Liver (tissue), 9 donors: ENCODE results near the gene KRT32. TPM values are rescaled to one million over a fixed set of nuclear protein-coding genes. Genes with fewer than 3 reads are reported as not detected.

Experiments used
- DNase-seq: peaks from one replicate; pipeline ENCODE4 v3.0.0-alpha.2; 2017; ENCODE audit warnings: low spot score
- H3K27ac ChIP-seq, 2 donors: one replicate each; pipeline ENCODE4 v1.7.0; 2013; ENCODE audit warnings: inconsistent platforms in 2 of 2, low read length in 2 of 2, control low read depth in 1 of 2, low read depth in 1 of 2, mild to moderate bottlenecking in 1 of 2
- H3K27me3 ChIP-seq, 4 donors: one replicate each; pipeline versions ENCODE4 v1.6.1 to v1.7.0; 2013; ENCODE audit warnings: low read length in 3 of 4, inconsistent platforms in 1 of 4, mild to moderate bottlenecking in 1 of 4, moderate library complexity in 1 of 4; ENCODE audit not compliant: control insufficient read depth in 4 of 4, insufficient read depth in 4 of 4
- H3K36me3 ChIP-seq, 4 donors: one replicate each; pipeline versions ENCODE4 v1.6.1 to v1.7.0; 2013; ENCODE audit warnings: low read length in 3 of 4, mild to moderate bottlenecking in 3 of 4, low read depth in 1 of 4, moderate library complexity in 1 of 4; ENCODE audit not compliant: control insufficient read depth in 4 of 4, insufficient read depth in 3 of 4
- H3K4me1 ChIP-seq, 4 donors: one replicate each; pipeline versions ENCODE4 v1.6.1 to v1.7.0; 2013; ENCODE audit warnings: low read length in 3 of 4, mild to moderate bottlenecking in 3 of 4, moderate library complexity in 1 of 4; ENCODE audit not compliant: control insufficient read depth in 4 of 4, insufficient read depth in 4 of 4
- H3K4me3 ChIP-seq, 3 donors: one replicate each; pipeline versions ENCODE4 v1.6.1 to v1.7.0; 2013; ENCODE audit warnings: low read length in 3 of 3, control low read depth in 1 of 3, low read depth in 1 of 3, mild to moderate bottlenecking in 1 of 3
- H3K9ac ChIP-seq, 2 donors: one replicate each; pipeline ENCODE4 v1.7.0; 2013; ENCODE audit warnings: low read length in 2 of 2, mild to moderate bottlenecking in 2 of 2, moderate library complexity in 2 of 2, control low read depth in 1 of 2, low read depth in 1 of 2
- H3K9me3 ChIP-seq, 4 donors: one replicate each; pipeline versions ENCODE4 v1.6.1 to v1.7.0; 2013; ENCODE audit warnings: low read length in 3 of 4; ENCODE audit not compliant: control insufficient read depth in 4 of 4
- ATF3 ChIP-seq: IDR thresholded peaks from 2 replicates; pipeline ENCODE4 v1.6.1; 2016; ENCODE audit warnings: antibody characterized with exemption
- CTCF ChIP-seq: fragments of 150-350 bp; IDR thresholded peaks from 2 replicates; pipeline ENCODE4 v1.5.1; 2017; ENCODE audit warnings: improper control_type of control experiment, low read depth, low read length; ENCODE audit not compliant: missing input control
- EGR1 ChIP-seq, 2 donors: IDR thresholded peaks; 2 replicates each; pipeline ENCODE4 v1.6.1; 2016 to 2018; ENCODE audit warnings: antibody characterized with exemption in 2 of 2, low read depth in 2 of 2
- FOXA1 ChIP-seq: IDR thresholded peaks from 2 replicates; pipeline ENCODE4 v1.6.1; 2016; ENCODE audit warnings: antibody characterized with exemption
- FOXA2 ChIP-seq: IDR thresholded peaks from 2 replicates; pipeline ENCODE4 v1.6.1; 2016; ENCODE audit warnings: antibody characterized with exemption
- GABPA ChIP-seq, 2 donors: IDR thresholded peaks in 1 of 2; conservative IDR thresholded peaks in 1 of 2; 2 replicates each; pipeline ENCODE4 v1.6.1; 2016; ENCODE audit warnings: antibody characterized with exemption in 2 of 2, mild to moderate bottlenecking in 1 of 2, moderate library complexity in 1 of 2
- HNF4A ChIP-seq, 2 donors: conservative IDR thresholded peaks; 2 replicates each; pipeline ENCODE4 v1.6.1; 2016; ENCODE audit warnings: antibody characterized with exemption in 2 of 2, mild to moderate bottlenecking in 2 of 2
- JUND ChIP-seq, 2 donors: IDR thresholded peaks; 2 replicates each; pipeline ENCODE4 v1.6.1; 2016; ENCODE audit warnings: antibody characterized with exemption in 2 of 2
- MAX ChIP-seq: IDR thresholded peaks from 2 replicates; pipeline ENCODE4 v1.6.1; 2016; ENCODE audit warnings: antibody characterized with exemption
- NR2F2 ChIP-seq: IDR thresholded peaks from 2 replicates; pipeline ENCODE4 v1.6.1; 2016; ENCODE audit warnings: antibody characterized with exemption
- RAD21 ChIP-seq, 2 donors: IDR thresholded peaks; 2 replicates each; pipeline ENCODE4 v1.6.1; 2016; ENCODE audit warnings: antibody characterized with exemption in 2 of 2, mild to moderate bottlenecking in 2 of 2
- RXRA ChIP-seq, 2 donors: IDR thresholded peaks; 2 replicates each; pipeline ENCODE4 v1.6.1; 2017 to 2018; ENCODE audit warnings: antibody characterized with exemption in 2 of 2, mild to moderate bottlenecking in 1 of 2
- SP1 ChIP-seq: IDR thresholded peaks from 2 replicates; pipeline ENCODE4 v1.6.1; 2018; ENCODE audit warnings: antibody characterized with exemption, mild to moderate bottlenecking
- TAF1 ChIP-seq: conservative IDR thresholded peaks from 2 replicates; pipeline ENCODE4 v1.6.1; 2016; ENCODE audit warnings: antibody characterized with exemption, mild to moderate bottlenecking
- YY1 ChIP-seq: IDR thresholded peaks from 2 replicates; pipeline ENCODE4 v1.6.1; 2016; ENCODE audit warnings: antibody characterized with exemption, mild to moderate bottlenecking
- WGBS: extraction: QIAGEN DNeasy Blood & Tissue Kit; methylation state at CpG from one replicate; pipeline ENCODE4 v1.1.7; 2013; 5-methylcytosine and 5-hydroxymethylcytosine counted together
- polyA plus RNA-seq, 2 donors: library from polyadenylated mRNA; stranded (reverse) in 1 of 2; unstranded in 1 of 2; fragments of 200-250 nt in 1 of 2; fragments of >200 nt in 1 of 2; fragmentation: Nextera tagmentation in 1 of 2; extraction: Ambion mirVana in 1 of 2; gene quantifications; one replicate each; pipeline versions ENCODE4 v1.2.1 to v1.2.3, GENCODE V29; 2013 to 2015
- total RNA-seq, 2 donors: library from RNA; depleted of rRNA; stranded (reverse); fragments of >200 nt; gene quantifications; one replicate each; pipeline ENCODE4 v1.2.3, GENCODE V29; 2014
- TF ChIP-seq, protein P1 (sequence below): IDR thresholded peaks from 2 replicates; pipeline ENCODE4 v1.6.1; 2016; ENCODE audit warnings: antibody characterized with exemption
- TF ChIP-seq, protein P2 (sequence below): IDR thresholded peaks from 2 replicates; pipeline ENCODE4 v1.6.1; 2016; ENCODE audit warnings: antibody characterized with exemption, mild to moderate bottlenecking
- donor health status: healthy.
- donor health status: healthy.
- donor health status: healthy.
- donor health status: healthy.
- donor health status: healthy.

KRT32 gene
- total and polyA plus RNA-seq, 4 donors, result not detected

- no peak for TF ChIP-seq RAD21 (IDR thresholded peaks at IDR 0.05)
- TF ChIP-seq RXRA (IDR thresholded peaks at IDR 0.05), result no peak
- TF ChIP-seq CTCF, result no peak
- no peak for TF ChIP-seq SP1
- TF ChIP-seq GABPA (IDR thresholded peaks at IDR 0.05 in 1 of 2, conservative IDR thresholded peaks at IDR 0.05 in 1 of 2), result no peak
- no peak for TF ChIP-seq MAX
- no peak for TF ChIP-seq EGR1 (IDR thresholded peaks at IDR 0.05; ENCODE audit: low read depth in 2 of 2)
- TF ChIP-seq, protein P1, sequence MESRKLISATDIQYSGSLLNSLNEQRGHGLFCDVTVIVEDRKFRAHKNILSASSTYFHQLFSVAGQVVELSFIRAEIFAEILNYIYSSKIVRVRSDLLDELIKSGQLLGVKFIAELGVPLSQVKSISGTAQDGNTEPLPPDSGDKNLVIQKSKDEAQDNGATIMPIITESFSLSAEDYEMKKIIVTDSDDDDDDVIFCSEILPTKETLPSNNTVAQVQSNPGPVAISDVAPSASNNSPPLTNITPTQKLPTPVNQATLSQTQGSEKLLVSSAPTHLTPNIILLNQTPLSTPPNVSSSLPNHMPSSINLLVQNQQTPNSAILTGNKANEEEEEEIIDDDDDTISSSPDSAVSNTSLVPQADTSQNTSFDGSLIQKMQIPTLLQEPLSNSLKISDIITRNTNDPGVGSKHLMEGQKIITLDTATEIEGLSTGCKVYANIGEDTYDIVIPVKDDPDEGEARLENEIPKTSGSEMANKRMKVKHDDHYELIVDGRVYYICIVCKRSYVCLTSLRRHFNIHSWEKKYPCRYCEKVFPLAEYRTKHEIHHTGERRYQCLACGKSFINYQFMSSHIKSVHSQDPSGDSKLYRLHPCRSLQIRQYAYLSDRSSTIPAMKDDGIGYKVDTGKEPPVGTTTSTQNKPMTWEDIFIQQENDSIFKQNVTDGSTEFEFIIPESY, result no peak
- TF ChIP-seq FOXA2, result no peak
- no peak for TF ChIP-seq ATF3
- no peak for TF ChIP-seq NR2F2
- no peak for TF ChIP-seq HNF4A (conservative IDR thresholded peaks at IDR 0.05)
- TF ChIP-seq YY1, result no peak
- TF ChIP-seq, protein P2, sequence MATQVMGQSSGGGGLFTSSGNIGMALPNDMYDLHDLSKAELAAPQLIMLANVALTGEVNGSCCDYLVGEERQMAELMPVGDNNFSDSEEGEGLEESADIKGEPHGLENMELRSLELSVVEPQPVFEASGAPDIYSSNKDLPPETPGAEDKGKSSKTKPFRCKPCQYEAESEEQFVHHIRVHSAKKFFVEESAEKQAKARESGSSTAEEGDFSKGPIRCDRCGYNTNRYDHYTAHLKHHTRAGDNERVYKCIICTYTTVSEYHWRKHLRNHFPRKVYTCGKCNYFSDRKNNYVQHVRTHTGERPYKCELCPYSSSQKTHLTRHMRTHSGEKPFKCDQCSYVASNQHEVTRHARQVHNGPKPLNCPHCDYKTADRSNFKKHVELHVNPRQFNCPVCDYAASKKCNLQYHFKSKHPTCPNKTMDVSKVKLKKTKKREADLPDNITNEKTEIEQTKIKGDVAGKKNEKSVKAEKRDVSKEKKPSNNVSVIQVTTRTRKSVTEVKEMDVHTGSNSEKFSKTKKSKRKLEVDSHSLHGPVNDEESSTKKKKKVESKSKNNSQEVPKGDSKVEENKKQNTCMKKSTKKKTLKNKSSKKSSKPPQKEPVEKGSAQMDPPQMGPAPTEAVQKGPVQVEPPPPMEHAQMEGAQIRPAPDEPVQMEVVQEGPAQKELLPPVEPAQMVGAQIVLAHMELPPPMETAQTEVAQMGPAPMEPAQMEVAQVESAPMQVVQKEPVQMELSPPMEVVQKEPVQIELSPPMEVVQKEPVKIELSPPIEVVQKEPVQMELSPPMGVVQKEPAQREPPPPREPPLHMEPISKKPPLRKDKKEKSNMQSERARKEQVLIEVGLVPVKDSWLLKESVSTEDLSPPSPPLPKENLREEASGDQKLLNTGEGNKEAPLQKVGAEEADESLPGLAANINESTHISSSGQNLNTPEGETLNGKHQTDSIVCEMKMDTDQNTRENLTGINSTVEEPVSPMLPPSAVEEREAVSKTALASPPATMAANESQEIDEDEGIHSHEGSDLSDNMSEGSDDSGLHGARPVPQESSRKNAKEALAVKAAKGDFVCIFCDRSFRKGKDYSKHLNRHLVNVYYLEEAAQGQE, result no peak
- no peak for TF ChIP-seq JUND (IDR thresholded peaks at IDR 0.05)
- no peak for TF ChIP-seq TAF1
- no peak for TF ChIP-seq FOXA1
- Histone ChIP-seq H3K4me3 (no peak overlapping the region), H3K36me3 (no peaks in the 10 kb centered on the region), H3K27me3 (no peaks in the 10 kb centered on the region), H3K9ac (no peak overlapping the region), H3K9me3 (no peaks in the 10 kb centered on the region), H3K4me1 (peaks cover 0 to 17% (median 10%) of the 10 kb centered on the region in 4 donors), H3K27ac (no peak overlapping the region)
- WGBS, result 93% methylated on average over 2 of the region's 2 CpGs
- no peak for DNase-seq
These were observed 53.2 kb downstream of the KRT32 start for GRCh38 chr17:41413982-41414381.
